ENCODE data around the gene ASF1A. TPM values are rescaled to one million over a fixed set of nuclear protein-coding genes. Genes with fewer than 3 reads are reported as not detected.

The ASF1A gene
- total and polyA plus RNA-seq, 2 experiments from 2014 or later = 15.5 to 21.5 TPM

DNA sequence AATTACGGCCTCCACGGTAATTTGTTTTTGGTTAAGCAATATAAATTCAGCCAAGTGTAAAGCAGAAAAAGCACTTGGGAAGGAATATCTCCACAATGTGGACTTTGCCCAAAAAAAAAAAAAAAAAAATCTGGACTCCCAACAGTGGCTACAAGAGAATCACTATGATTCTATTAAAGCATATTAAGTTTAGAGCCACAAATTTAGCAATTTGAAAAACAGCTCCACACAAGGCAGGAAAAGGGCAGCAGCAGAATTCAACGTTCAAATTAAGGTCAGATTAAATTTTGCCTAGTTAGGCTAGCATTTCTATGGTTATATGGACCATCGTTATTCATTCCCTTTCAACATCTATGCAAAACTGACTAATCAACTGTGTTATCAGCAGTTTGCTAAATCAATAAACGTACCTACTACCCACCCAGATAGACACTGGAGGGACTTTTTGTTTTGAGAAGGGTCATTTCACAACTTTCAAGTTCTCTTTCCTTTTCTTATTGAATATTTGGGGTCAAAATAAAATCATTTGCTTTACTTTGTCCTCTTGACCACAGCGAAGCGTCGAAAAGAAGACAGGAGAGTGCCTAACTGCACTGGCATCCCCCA is 40.0 kb downstream of the ASF1A start:
- H2AFZ ChIP-seq = peak overlapping the region; percentile 99
- DNase-seq = no peak
- peak overlapping the region; percentile 81 for H3K4me2 ChIP-seq (ENCODE audit: unreplicated experiment)
- H3F3A ChIP-seq (ENCODE audit: insufficient read depth) = no peaks in the 10 kb centered on the region
- no peaks in the 10 kb centered on the region for H3K27me3 ChIP-seq (replicated peaks; ENCODE audit: insufficient read depth)
- in situ Hi-C loops (cut with MboI) = no loop called here
- no peak for TF ChIP-seq EZH2phosphoT487 (IDR thresholded peaks at IDR 0.05; ENCODE audit: insufficient read depth, low read depth)
- no peak for TF ChIP-seq EZH2 (IDR thresholded peaks at IDR 0.05; ENCODE audit: insufficient read depth, poor library complexity, severe bottlenecking)
- no peaks in the 10 kb centered on the region for H3K9me2 ChIP-seq (ENCODE audit: insufficient read depth)
- peak overlapping the region; percentile 83 for H3K9ac ChIP-seq
- no peaks in the 10 kb centered on the region for H4K20me1 ChIP-seq (ENCODE audit: insufficient read depth)
- H3K36me3 ChIP-seq (ENCODE audit: low read depth) = no peaks in the 10 kb centered on the region
- H3K79me2 ChIP-seq (ENCODE audit: insufficient read depth) = peaks cover 12% of the 10 kb centered on the region
- H3K4me1 ChIP-seq (ENCODE audit: insufficient read depth) = 0 out of 2 replicates have a peak, but pooled peaks cover 3% of the 10 kb centered on the region
- H3K4me3 ChIP-seq = peak overlapping the region; percentile 89
- 32 to 37% methylated on average over 8 of the region's 8 CpGs for WGBS, 2 experiments (ENCODE audit: low coverage in 1 of 2, low lambda C conversion rate in 2 of 2, missing lambda C conversion rate in 2 of 2)
- H3K27ac ChIP-seq = no peak overlapping the region; the same call in 1 of the 2 replicates
- no peaks in the 10 kb centered on the region for H3K9me3 ChIP-seq (ENCODE audit: low read depth)

DNA sequence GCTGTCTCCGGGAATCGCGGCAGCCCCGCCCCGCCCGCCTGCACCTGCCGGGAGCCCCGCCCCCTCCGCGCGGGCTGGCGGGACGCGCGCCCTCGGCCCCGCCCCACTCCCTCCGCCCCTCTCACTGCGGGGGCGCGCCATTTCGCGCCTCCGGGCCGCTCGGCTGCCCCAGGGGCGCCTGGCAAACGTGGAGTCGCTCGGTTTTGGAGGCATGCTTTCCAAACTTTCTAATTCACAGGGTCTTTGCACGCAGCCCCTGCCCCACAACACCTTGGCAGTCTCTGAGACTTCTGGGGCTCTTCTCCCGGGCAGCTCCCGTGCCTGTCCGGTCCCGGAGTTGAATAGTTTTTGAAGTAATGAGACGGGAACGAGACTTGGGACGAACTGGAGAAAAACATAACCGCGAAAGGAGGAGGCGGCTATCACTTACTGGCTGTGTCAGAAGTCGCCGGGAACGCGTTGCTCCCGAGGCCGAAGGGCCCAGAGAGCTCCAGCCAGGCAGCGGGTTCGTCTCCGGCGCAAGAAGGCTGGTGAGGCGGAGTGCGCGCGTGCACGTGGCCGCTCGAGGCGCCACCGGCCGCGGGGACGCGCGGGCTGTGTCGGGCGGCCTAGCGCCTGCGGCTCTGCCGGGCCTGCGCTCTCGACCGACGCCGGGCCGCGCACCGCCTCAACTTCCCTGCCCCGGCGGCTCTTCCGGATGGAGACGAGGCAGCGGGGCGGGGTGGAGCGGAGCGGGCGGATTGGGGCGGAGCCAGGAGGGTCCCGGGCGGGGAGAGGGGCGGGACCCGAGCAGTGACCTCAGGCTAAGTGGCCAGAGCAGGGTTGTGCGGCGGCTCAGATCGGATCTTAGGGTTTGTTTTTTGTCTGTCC is 40.7 kb downstream of the ASF1A start, which contains the start of gene MCM9:
TSS of gene MCM9 (minus strand) at position 699 of the 870 bp plus-strand sequence. CDS start 3,436 bp downstream, outside the sequence.
- Histone ChIP-seq H3K36me3 (ENCODE audit: low read depth) (no peaks in the 10 kb centered on the region), H2AFZ (peak within 1 kb of the TSS; percentile 99), H3K4me1 (ENCODE audit: insufficient read depth) (0 out of 2 replicates have a peak, but pooled peaks cover 3% of the 10 kb centered on the region), H3K27ac (peak within 1 kb of the TSS; percentile 70), H3K4me3 (peak within 1 kb of the TSS; percentile 89), H3K9me3 (ENCODE audit: low read depth) (no peaks in the 10 kb centered on the region), H3K27me3 (replicated peaks; ENCODE audit: insufficient read depth) (no peaks in the 10 kb centered on the region), H4K20me1 (ENCODE audit: insufficient read depth) (no peaks in the 10 kb centered on the region), H3K9me2 (ENCODE audit: insufficient read depth) (no peaks in the 10 kb centered on the region), H3F3A (ENCODE audit: insufficient read depth) (no peaks in the 10 kb centered on the region), H3K9ac (peak within 1 kb of the TSS; percentile 83), H3K4me2 (ENCODE audit: unreplicated experiment) (peak within 1 kb of the TSS; percentile 81), H3K79me2 (ENCODE audit: insufficient read depth) (peaks cover 12% of the 10 kb centered on the region)
- in situ Hi-C loops (cut with MboI) = no loop called here
- 1% methylated on average over 56 to 66 of the region's 95 CpGs for WGBS, 2 experiments (ENCODE audit: low coverage in 1 of 2, low lambda C conversion rate in 2 of 2, missing lambda C conversion rate in 2 of 2)
- peak; percentile 92 for DNase-seq
- TF ChIP-seq EZH2phosphoT487 (IDR thresholded peaks at IDR 0.05; ENCODE audit: insufficient read depth, low read depth) (no peak), EZH2 (IDR thresholded peaks at IDR 0.05; ENCODE audit: insufficient read depth, poor library complexity, severe bottlenecking) (no peak)

DNA sequence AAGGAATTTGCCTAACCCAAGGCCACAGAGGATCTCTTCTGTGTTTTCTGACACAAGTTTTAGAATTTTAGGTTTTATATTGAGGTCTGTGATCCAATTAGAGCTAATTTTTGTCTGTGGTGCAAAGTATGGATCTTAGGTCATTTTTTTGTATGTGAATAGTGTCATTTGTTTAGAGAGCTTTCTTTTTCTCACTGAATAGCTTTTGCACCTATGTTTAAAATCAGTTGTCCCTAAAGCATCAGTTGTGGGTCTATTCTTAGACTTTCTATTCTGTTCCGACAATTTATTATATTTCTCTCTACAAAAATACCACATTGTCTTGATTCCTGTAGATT is 41.3 kb downstream of the ASF1A start:
- peaks cover 12% of the 10 kb centered on the region for H3K79me2 ChIP-seq (ENCODE audit: insufficient read depth)
- H3K9ac ChIP-seq = peak overlapping the region; percentile 83
- H3K36me3 ChIP-seq (ENCODE audit: low read depth) = no peaks in the 10 kb centered on the region
- 2 to 14% methylated on average over 1 of the region's 1 CpG for WGBS, 2 experiments (ENCODE audit: low coverage in 1 of 2, low lambda C conversion rate in 2 of 2, missing lambda C conversion rate in 2 of 2)
- peak overlapping the region; percentile 70 for H3K27ac ChIP-seq
- no peak for TF ChIP-seq EZH2phosphoT487 (IDR thresholded peaks at IDR 0.05; ENCODE audit: insufficient read depth, low read depth)
- no peak for TF ChIP-seq EZH2 (IDR thresholded peaks at IDR 0.05; ENCODE audit: insufficient read depth, poor library complexity, severe bottlenecking)
- H3K27me3 ChIP-seq (replicated peaks; ENCODE audit: insufficient read depth) = no peaks in the 10 kb centered on the region
- no peaks in the 10 kb centered on the region for H3F3A ChIP-seq (ENCODE audit: insufficient read depth)
- H3K9me2 ChIP-seq (ENCODE audit: insufficient read depth) = no peaks in the 10 kb centered on the region
- peak overlapping the region; percentile 89 for H3K4me3 ChIP-seq
- in situ Hi-C loops (cut with MboI) = no loop called here
- no peaks in the 10 kb centered on the region for H4K20me1 ChIP-seq (ENCODE audit: insufficient read depth)
- 0 out of 2 replicates have a peak, but pooled peaks cover 3% of the 10 kb centered on the region for H3K4me1 ChIP-seq (ENCODE audit: insufficient read depth)
- no peaks in the 10 kb centered on the region for H3K9me3 ChIP-seq (ENCODE audit: low read depth)
- no peak for DNase-seq
- peak overlapping the region; percentile 81 for H3K4me2 ChIP-seq (ENCODE audit: unreplicated experiment)
- H2AFZ ChIP-seq = peak overlapping the region; percentile 99

DNA sequence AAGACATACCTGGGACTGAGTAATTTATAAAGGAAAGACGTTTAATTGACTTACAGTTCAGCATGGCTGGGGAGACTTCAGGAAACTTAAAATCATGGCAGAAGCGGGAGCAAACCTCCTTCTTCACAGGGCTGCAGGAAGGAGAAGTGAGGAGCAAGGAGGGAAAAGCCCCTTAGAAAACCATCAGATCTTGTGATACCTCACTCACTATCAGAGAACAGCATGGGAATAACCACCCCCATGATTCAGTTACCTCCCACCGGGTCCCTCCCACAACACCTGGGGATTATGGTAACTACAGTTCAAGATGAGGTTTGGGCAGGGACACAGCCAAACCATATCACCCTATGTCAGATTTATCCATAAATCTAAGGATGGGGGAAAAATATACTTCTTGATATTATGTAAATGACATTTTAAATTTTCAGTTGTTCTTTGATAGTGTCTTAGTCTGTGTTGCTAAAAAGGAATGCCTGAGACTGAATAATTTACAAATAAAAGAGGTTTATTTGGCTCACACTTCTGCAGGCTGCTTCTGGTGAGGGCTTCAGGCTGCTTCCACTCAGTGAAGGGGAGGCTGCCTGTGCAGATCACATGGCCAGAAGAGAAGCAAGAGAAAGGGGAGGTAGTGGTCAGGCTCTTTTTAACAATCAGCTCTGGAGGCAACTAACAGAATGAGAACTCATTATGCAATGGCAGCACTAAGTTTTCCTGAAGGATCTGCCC is 42.2 kb downstream of the ASF1A start:
- Histone ChIP-seq H3K9me2 (ENCODE audit: insufficient read depth) (no peaks in the 10 kb centered on the region), H3K9ac (no peak overlapping the region), H4K20me1 (ENCODE audit: insufficient read depth) (no peaks in the 10 kb centered on the region), H3K4me3 (no peak overlapping the region), H3K27ac (no peak overlapping the region), H3F3A (ENCODE audit: insufficient read depth) (no peaks in the 10 kb centered on the region), H3K4me2 (ENCODE audit: unreplicated experiment) (no peak overlapping the region), H3K79me2 (ENCODE audit: insufficient read depth) (peaks cover 12% of the 10 kb centered on the region), H3K36me3 (ENCODE audit: low read depth) (no peaks in the 10 kb centered on the region), H2AFZ (peak overlapping the region; percentile 99; the same call in 1 of the 2 replicates), H3K9me3 (ENCODE audit: low read depth) (no peaks in the 10 kb centered on the region), H3K27me3 (replicated peaks; ENCODE audit: insufficient read depth) (no peaks in the 10 kb centered on the region), H3K4me1 (ENCODE audit: insufficient read depth) (0 out of 2 replicates have a peak, but pooled peaks cover 3% of the 10 kb centered on the region)
- WGBS, 2 experiments (ENCODE audit: low coverage in 1 of 2, low lambda C conversion rate in 2 of 2, missing lambda C conversion rate in 2 of 2) = 94 to 95% methylated on average over 3 of the region's 3 CpGs
- in situ Hi-C loops (cut with MboI) = no loop called here
- TF ChIP-seq EZH2 (IDR thresholded peaks at IDR 0.05; ENCODE audit: insufficient read depth, poor library complexity, severe bottlenecking) (no peak), EZH2phosphoT487 (IDR thresholded peaks at IDR 0.05; ENCODE audit: insufficient read depth, low read depth) (no peak)
- DNase-seq = no peak

All from GM23248 (cell line).